SK-N-SH (cell line): ENCODE results near the gene USPL1.

ENCODE experiments used
- CTCF ChIP-seq: fragments of 200-600 bp; sonication (generic); IDR thresholded peaks from 2 replicates; pipeline ENCODE4 v1.6.1; 2017; ENCODE audit warnings: antibody characterized with exemption, mild to moderate bottlenecking, moderate library complexity
- IRF3 ChIP-seq: fragments of 150-350 bp; IDR thresholded peaks from 2 replicates; pipeline ENCODE4 v1.6.1; 2016; ENCODE audit warnings: mild to moderate bottlenecking, low read depth, low read length
- MXI1 ChIP-seq: IDR thresholded peaks from 2 replicates; pipeline ENCODE4 v1.6.1; 2012; ENCODE audit warnings: mild to moderate bottlenecking, low read depth, low read length, improper control_type of control experiment
- USF2 ChIP-seq: fragments of 150-350 bp; IDR thresholded peaks from 2 replicates; pipeline ENCODE4 v1.6.1; 2017; ENCODE audit warnings: antibody characterized with exemption, low read length, low read depth, borderline replicate concordance

- no peak for TF ChIP-seq CTCF
- no peak for TF ChIP-seq MXI1
- TF ChIP-seq IRF3 = no peak
- TF ChIP-seq USF2 = no peak
These were observed 24.7 kb upstream of the USPL1 start for GRCh38 chr13:30593001-30593400.
